SK-N-SH (cell line): ENCODE results near the gene SFXN3. TPM values are rescaled to one million over a fixed set of nuclear protein-coding genes. Genes with fewer than 3 reads are reported as not detected.

Experiments used
- CTCF ChIA-PET: fragments of 300-600, 350-600 bp; formaldehyde crosslinking; extraction: SDS; loops from one replicate; lab custom pipeline; 2021; lab: Yijun Ruan, JAX
- POLR2A ChIA-PET: fragments of 350-600 bp; sonication (Branson Sonifier 250); formaldehyde crosslinking; extraction: SDS; loops from one replicate; lab custom pipeline; 2020; ENCODE audit warnings: antibody characterized with exemption, inconsistent platforms; lab: Yijun Ruan, JAX
- DNase-seq: peaks from one replicate; pipeline ENCODE4 v3.0.0; 2012
- H2AFZ ChIP-seq: fragments of 200-600 bp; sonication (generic); 2 replicates; pipeline ENCODE4 v1.8.1; 2016; ENCODE audit warnings: antibody characterized with exemption, mild to moderate bottlenecking, low read depth
- H3F3A ChIP-seq: fragments of 200-600 bp; sonication (generic); replicated peaks from 2 replicates; pipeline ENCODE3; 2016; ENCODE audit warnings: antibody characterized with exemption, mild to moderate bottlenecking; ENCODE audit not compliant: insufficient read depth
- H3K27ac ChIP-seq, 2 experiments: fragments of 200-500 bp in 1 of 2; fragments of 200-600 bp in 1 of 2; sonication (Bioruptor generic) in 1 of 2; sonication (generic), shearing (Covaris generic) in 1 of 2; 2 replicates each; pipeline versions ENCODE4 v1.5.1 to v1.6.1; 2014 to 2016; ENCODE audit warnings: low read depth in 2 of 2, inconsistent platforms in 1 of 2, low read length in 1 of 2, mild to moderate bottlenecking in 1 of 2, mixed read lengths in 1 of 2
- H3K27me3 ChIP-seq: fragments of 200-600 bp; sonication (generic), shearing (Covaris generic); 2 replicates; pipeline ENCODE4 v1.6.1; 2016; ENCODE audit warnings: mixed run types; ENCODE audit not compliant: insufficient read depth
- H3K36me3 ChIP-seq, 2 experiments: fragments of 200-500 bp in 1 of 2; fragments of 200-600 bp in 1 of 2; sonication (Bioruptor generic) in 1 of 2; sonication (generic) in 1 of 2; replicated peaks in 1 of 2; 2 replicates each; pipeline versions ENCODE3 to v1.5.1; 2014 to 2016; ENCODE audit warnings: low read length in 1 of 2, mild to moderate bottlenecking in 1 of 2; ENCODE audit not compliant: insufficient read depth in 2 of 2, control insufficient read depth in 1 of 2
- H3K4me1 ChIP-seq, 2 experiments: fragments of 200-500 bp in 1 of 2; fragments of 200-600 bp in 1 of 2; sonication (Bioruptor generic) in 1 of 2; sonication (generic), shearing (Covaris generic) in 1 of 2; 2 replicates each; pipeline versions ENCODE4 v1.5.1 to v1.6.1; 2014 to 2016; ENCODE audit warnings: low read depth in 1 of 2, low read length in 1 of 2, mixed run types in 1 of 2; ENCODE audit not compliant: insufficient read depth in 2 of 2, control insufficient read depth in 1 of 2
- H3K4me2 ChIP-seq: fragments of 200-600 bp; sonication (generic), shearing (Covaris generic); 2 replicates; pipeline ENCODE4 v1.6.1; 2017; ENCODE audit warnings: mixed run types
- H3K4me3 ChIP-seq, 2 experiments: fragments of 200-500 bp in 1 of 2; fragments of 200-600 bp in 1 of 2; sonication (Bioruptor generic) in 1 of 2; sonication (generic), shearing (Covaris generic) in 1 of 2; 2 replicates each; pipeline versions ENCODE4 v1.5.1 to v1.8.1; 2014 to 2016; ENCODE audit warnings: low read depth in 2 of 2, inconsistent platforms in 1 of 2, low read length in 1 of 2, mild to moderate bottlenecking in 1 of 2, mixed read lengths in 1 of 2, moderate library complexity in 1 of 2
- H3K79me2 ChIP-seq: fragments of 200-600 bp; sonication (generic); 2 replicates; pipeline ENCODE4 v1.8.1; 2017; ENCODE audit warnings: mild to moderate bottlenecking; ENCODE audit not compliant: insufficient read depth
- H3K9ac ChIP-seq: fragments of 200-600 bp; sonication (generic); 2 replicates; pipeline ENCODE4 v1.6.1; 2017; ENCODE audit warnings: mixed run types
- H3K9me2 ChIP-seq: fragments of 200-600 bp; sonication (generic); 2 replicates; pipeline ENCODE4 v1.6.1; 2017; ENCODE audit warnings: mixed run types
- H3K9me3 ChIP-seq: fragments of 200-600 bp; sonication (generic); 2 replicates; pipeline ENCODE4 v1.6.1; 2017; ENCODE audit warnings: mixed run types, mild to moderate bottlenecking, moderate library complexity
- H4K20me1 ChIP-seq: fragments of 200-600 bp; sonication (generic); 2 replicates; pipeline ENCODE4 v1.6.1; 2017; ENCODE audit warnings: mild to moderate bottlenecking, mixed run types; ENCODE audit not compliant: insufficient read depth
- EZH2phosphoT487 ChIP-seq: fragments of 200-600 bp; sonication (generic); IDR thresholded peaks from 2 replicates; pipeline ENCODE4 v1.6.1; 2017; ENCODE audit warnings: low read depth, mixed run types, mild to moderate bottlenecking, antibody characterized with exemption, moderate library complexity, borderline replicate concordance
- MEF2A ChIP-seq: IDR thresholded peaks from 2 replicates; pipeline ENCODE4 v1.4.0; 2012; ENCODE audit warnings: low read depth, borderline replicate concordance
- RAD21 ChIP-seq: IDR thresholded peaks from 2 replicates; pipeline ENCODE4 v1.6.1; 2012; ENCODE audit warnings: mild to moderate bottlenecking, low read length
- RXRA ChIP-seq: IDR thresholded peaks from 2 replicates; pipeline ENCODE4 v1.4.0; 2012; ENCODE audit warnings: low read depth, mild to moderate bottlenecking, borderline replicate concordance
- SMC3 ChIP-seq: IDR thresholded peaks from 2 replicates; pipeline ENCODE4 v1.6.1; 2012; ENCODE audit warnings: low read depth, low read length, improper control_type of control experiment
- TAF1 ChIP-seq: IDR thresholded peaks from 2 replicates; pipeline ENCODE4 v1.6.1; 2012; ENCODE audit warnings: low read depth, mild to moderate bottlenecking, low read length, moderate library complexity, borderline replicate concordance
- WGBS: methylation state at CpG from one replicate; pipeline ENCODE4 v1.1.6; 2017; ENCODE audit warnings: low lambda C conversion rate; 5-methylcytosine and 5-hydroxymethylcytosine counted together
- polyA plus RNA-seq, 3 experiments: library from polyadenylated mRNA; depleted of rRNA; stranded (reverse); fragments of >200 nt; gene quantifications; 2 replicates each; pipeline ENCODE4 v1.2.3, GENCODE V29; 2012
- TF ChIP-seq, protein P1 (sequence below): fragments of 200-600 bp; sonication (generic); IDR thresholded peaks from 2 replicates; pipeline ENCODE4 v1.6.1; 2017; ENCODE audit warnings: antibody characterized with exemption, mild to moderate bottlenecking, moderate library complexity
- TF ChIP-seq, protein P2 (sequence below): IDR thresholded peaks from 2 replicates; pipeline ENCODE4 v1.6.1; 2012; ENCODE audit warnings: mild to moderate bottlenecking, low read depth, low read length, moderate library complexity

The SFXN3 gene
- polyA plus RNA-seq, 1 of the 3 experiments (the other 2 are of a cell fraction) = 142 TPM

DNA sequence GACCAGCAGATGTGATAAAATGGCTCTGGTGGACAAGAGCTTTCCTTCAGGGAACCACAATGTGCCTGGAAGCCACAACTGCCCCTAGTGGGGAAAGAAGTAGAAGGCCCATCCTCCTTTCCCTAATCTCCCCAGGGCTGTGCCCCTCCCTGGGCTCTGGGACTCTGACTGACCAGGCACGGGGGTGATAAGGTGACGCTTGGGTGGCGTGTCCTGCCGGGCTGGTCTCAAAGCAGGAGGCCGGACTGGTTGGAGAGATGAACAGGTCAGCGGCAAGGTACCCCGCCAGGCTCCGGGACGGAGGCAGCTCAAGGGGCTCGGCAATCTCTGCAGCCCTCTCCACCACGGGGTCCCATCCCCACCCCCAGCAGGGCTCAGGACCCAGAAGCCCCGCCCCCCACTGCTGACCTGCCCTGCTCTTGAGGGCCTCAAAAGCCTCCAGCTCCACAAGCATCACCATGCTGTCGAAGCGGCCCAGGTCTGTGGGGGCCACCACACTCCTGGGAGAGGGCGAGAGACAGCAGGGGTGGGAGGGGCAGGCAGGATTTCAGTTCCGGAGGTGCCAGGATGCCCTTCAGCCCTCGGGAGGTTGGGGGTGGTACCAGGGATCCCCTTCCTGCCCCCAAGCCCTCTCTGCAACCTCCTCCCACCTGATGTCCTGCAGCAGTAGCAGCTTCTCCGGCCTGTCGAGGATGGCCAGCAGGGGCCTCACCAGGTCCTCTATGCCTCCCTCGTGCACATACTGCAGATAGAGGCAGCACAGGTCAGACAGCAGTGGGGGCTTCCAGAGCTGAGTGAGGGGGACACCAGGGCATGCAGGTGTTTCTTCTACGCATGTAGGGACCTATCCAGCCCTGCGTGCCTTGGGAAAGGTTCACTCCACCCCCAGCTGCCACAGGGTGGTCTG, 19.3 kb upstream of the SFXN3 start:
- Histone ChIP-seq H4K20me1 (no peaks in the 10 kb centered on the region), H2AFZ (no peak overlapping the region), H3K4me1 (peaks cover 12 to 29% of the 10 kb centered on the region in 2 experiments; a peak in 3 of 4 replicates), H3F3A (peaks cover 18% of the 10 kb centered on the region), H3K79me2 (no peaks in the 10 kb centered on the region), H3K27me3 (no peaks in the 10 kb centered on the region), H3K27ac (peak overlapping the region in 1 of 2 experiments; percentile 76; a peak in 1 of 4 replicates), H3K36me3 (peaks cover 0 to 8% of the 10 kb centered on the region in 2 experiments), H3K9me3 (no peaks in the 10 kb centered on the region)
- POLR2A ChIA-PET = interaction anchor here (0.6 to 1.3 kb wide), 4 partner anchors 11 to 31 kb away, joined by 3 to 5 read pairs (median 4); partner anchors contain the start of gene LZTS2
- peak; percentile 58 for DNase-seq
- CTCF ChIA-PET = interaction anchor here (1.0 to 7.6 kb wide), 21 partner anchors 12 to 450 kb away, joined by 3 to 132 read pairs (median 5); partner anchors contain the start of genes LZTS2, PDZD7, SEMA4G and SFXN3
- TF ChIP-seq, protein P1, sequence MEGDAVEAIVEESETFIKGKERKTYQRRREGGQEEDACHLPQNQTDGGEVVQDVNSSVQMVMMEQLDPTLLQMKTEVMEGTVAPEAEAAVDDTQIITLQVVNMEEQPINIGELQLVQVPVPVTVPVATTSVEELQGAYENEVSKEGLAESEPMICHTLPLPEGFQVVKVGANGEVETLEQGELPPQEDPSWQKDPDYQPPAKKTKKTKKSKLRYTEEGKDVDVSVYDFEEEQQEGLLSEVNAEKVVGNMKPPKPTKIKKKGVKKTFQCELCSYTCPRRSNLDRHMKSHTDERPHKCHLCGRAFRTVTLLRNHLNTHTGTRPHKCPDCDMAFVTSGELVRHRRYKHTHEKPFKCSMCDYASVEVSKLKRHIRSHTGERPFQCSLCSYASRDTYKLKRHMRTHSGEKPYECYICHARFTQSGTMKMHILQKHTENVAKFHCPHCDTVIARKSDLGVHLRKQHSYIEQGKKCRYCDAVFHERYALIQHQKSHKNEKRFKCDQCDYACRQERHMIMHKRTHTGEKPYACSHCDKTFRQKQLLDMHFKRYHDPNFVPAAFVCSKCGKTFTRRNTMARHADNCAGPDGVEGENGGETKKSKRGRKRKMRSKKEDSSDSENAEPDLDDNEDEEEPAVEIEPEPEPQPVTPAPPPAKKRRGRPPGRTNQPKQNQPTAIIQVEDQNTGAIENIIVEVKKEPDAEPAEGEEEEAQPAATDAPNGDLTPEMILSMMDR = peak; percentile 47
- TF ChIP-seq RAD21 = 0 out of 2 replicates have a peak, but pooled peaks have one; percentile 2
- TF ChIP-seq EZH2phosphoT487 = no peak
- TF ChIP-seq, protein P2, sequence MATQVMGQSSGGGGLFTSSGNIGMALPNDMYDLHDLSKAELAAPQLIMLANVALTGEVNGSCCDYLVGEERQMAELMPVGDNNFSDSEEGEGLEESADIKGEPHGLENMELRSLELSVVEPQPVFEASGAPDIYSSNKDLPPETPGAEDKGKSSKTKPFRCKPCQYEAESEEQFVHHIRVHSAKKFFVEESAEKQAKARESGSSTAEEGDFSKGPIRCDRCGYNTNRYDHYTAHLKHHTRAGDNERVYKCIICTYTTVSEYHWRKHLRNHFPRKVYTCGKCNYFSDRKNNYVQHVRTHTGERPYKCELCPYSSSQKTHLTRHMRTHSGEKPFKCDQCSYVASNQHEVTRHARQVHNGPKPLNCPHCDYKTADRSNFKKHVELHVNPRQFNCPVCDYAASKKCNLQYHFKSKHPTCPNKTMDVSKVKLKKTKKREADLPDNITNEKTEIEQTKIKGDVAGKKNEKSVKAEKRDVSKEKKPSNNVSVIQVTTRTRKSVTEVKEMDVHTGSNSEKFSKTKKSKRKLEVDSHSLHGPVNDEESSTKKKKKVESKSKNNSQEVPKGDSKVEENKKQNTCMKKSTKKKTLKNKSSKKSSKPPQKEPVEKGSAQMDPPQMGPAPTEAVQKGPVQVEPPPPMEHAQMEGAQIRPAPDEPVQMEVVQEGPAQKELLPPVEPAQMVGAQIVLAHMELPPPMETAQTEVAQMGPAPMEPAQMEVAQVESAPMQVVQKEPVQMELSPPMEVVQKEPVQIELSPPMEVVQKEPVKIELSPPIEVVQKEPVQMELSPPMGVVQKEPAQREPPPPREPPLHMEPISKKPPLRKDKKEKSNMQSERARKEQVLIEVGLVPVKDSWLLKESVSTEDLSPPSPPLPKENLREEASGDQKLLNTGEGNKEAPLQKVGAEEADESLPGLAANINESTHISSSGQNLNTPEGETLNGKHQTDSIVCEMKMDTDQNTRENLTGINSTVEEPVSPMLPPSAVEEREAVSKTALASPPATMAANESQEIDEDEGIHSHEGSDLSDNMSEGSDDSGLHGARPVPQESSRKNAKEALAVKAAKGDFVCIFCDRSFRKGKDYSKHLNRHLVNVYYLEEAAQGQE = no peak
- TF ChIP-seq RXRA = no peak
- TF ChIP-seq TAF1 = no peak
- no peak for TF ChIP-seq MEF2A
- no peak for TF ChIP-seq SMC3
- TF ChIP-seq, all 33 proteins: peak for 2
- H3K9ac ChIP-seq = no peak overlapping the region
- H3K9me2 ChIP-seq = no peaks in the 10 kb centered on the region
- H3K4me3 ChIP-seq = no peak overlapping the region
- H3K4me2 ChIP-seq = no peak overlapping the region
- 90% methylated on average over 15 of the region's 22 CpGs for WGBS
